HG03175 (cell line): Measurements from ENCODE around the gene POM121.
"Not testable (repeated sequence)": the region's sequence is repeated elsewhere in the genome, so short reads cannot be mapped to it uniquely, and the experiment has no call there.

Source experiments
- ATAC-seq: cut with Tn5 transposase; IDR thresholded peaks from one replicate; pipeline ENCODE4 v1.9.1; 2021; ENCODE audit warnings: mild to moderate bottlenecking, moderate library complexity; ENCODE audit not compliant: unreplicated experiment

The POM121 gene

DNA sequence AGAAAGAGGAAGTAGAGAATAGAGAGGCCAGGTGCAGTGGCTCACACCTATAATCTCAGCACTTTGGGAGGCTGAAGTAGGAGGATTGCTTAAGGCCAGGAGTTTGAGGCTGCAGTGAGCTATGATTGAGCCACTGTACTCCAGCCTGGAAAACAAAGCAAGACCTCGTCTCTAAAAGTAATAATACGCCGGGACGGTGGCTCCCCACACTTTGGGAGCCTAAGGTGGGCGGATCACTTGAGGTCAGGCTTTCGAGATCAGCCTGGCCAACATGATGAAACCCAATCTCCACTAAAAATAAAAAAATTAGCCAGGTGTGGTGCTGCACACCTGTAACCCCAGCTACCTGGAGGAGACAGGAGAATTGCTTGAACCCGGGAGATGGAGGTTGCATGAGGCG lies 70.6 kb downstream of the POM121 start:
- ATAC-seq: not testable (repeated sequence)

DNA sequence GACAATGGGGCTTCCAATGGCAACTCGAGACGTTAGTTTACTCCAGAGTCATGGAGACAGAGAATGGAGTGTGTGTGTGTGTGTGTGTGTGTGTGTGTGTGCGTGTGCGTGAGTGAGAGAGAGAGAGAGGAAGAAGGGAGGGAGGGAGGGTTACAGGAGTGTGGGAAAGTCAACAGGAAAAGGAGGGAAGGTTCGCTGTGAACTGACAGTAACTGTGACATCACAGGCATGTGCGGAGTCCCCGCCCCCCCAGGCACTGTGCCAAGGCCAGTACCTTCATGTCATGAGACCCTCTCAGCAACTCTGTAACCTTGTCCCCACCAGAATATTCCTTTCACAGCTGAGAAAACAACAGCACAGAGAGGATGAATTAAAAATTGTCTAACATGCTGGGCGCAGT lies 72.6 kb downstream of the POM121 start:
- not testable (repeated sequence) for ATAC-seq

DNA sequence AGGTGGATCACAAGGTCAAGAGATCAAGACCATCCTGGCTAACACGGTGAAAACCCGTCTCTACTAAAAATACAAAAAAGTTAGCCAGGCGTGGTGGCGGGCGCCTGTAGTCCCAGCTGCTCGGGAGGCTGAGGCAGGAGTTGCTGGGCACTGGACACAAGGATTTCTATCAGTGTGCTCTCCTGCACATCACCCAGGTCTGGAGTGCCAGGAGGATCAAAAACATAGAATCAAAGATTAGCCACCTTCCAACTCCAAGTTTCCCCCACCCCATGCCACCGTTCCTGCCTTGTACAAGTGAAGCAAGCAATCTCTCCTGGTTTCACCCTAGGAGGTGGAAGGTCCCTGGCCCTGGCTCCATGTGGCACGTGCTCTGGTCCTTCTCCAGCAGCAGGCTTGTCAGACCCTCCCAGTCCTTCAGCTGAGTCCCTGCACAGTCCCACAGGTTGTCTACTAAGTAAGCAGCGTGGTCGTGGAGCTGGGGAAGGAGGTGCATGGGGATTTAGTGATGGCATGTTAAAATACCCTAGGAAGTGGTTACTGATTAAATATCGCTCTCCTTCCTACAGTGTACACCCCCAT lies 73.1 kb downstream of the POM121 start:
- not testable (repeated sequence) for ATAC-seq
